ENCODE measurements around the gene CADM2. TPM values are rescaled to one million over a fixed set of nuclear protein-coding genes. Genes with fewer than 3 reads are reported as not detected.

The CADM2 gene
- total RNA-seq, 1 donor from 2014 or later = 4.0 TPM

GRCh38 chr3:85890043-85890555 lies 931.3 kb downstream of the CADM2 start:
- no peak for TF ChIP-seq CTCF (conservative IDR thresholded peaks at IDR 0.05)
- H3K36me3 Mint-ChIP-seq = no peaks in the 10 kb centered on the region
- no peaks in the 10 kb centered on the region for H3K4me1 Mint-ChIP-seq (ENCODE audit: unreplicated experiment)
- DNase-seq (ENCODE audit: extremely low spot score, unreplicated experiment) = no peak
- H3K27me3 Mint-ChIP-seq = no peaks in the 10 kb centered on the region
- H3K27ac Mint-ChIP-seq = no peak overlapping the region
- no peak overlapping the region for H3K4me3 Mint-ChIP-seq
- peaks cover 11% of the 10 kb centered on the region for H3K9me3 Mint-ChIP-seq

GRCh38 chr3:85903434-85903833 lies 944.6 kb downstream of the CADM2 start:
- no peaks in the 10 kb centered on the region for H3K4me1 Mint-ChIP-seq (ENCODE audit: unreplicated experiment)
- no peaks in the 10 kb centered on the region for H3K36me3 Mint-ChIP-seq
- H3K27ac Mint-ChIP-seq = no peak overlapping the region
- DNase-seq (ENCODE audit: extremely low spot score, unreplicated experiment) = no peak
- TF ChIP-seq CTCF (conservative IDR thresholded peaks at IDR 0.05) = no peak
- H3K9me3 Mint-ChIP-seq = no peaks in the 10 kb centered on the region
- no peaks in the 10 kb centered on the region for H3K27me3 Mint-ChIP-seq
- no peak overlapping the region for H3K4me3 Mint-ChIP-seq

GRCh38 chr3:85912980-85913379 lies 954.2 kb downstream of the CADM2 start:
- H3K36me3 Mint-ChIP-seq = no peaks in the 10 kb centered on the region
- no peak for TF ChIP-seq CTCF (conservative IDR thresholded peaks at IDR 0.05)
- no peak overlapping the region for H3K4me3 Mint-ChIP-seq

GRCh38 chr3:85922374-85922773 lies 963.6 kb downstream of the CADM2 start:
- TF ChIP-seq CTCF (conservative IDR thresholded peaks at IDR 0.05) = no peak
- Mint-ChIP-seq H3K27ac (no peak overlapping the region), H3K4me3 (no peak overlapping the region), H3K4me1 (ENCODE audit: unreplicated experiment) (no peaks in the 10 kb centered on the region), H3K27me3 (no peaks in the 10 kb centered on the region), H3K9me3 (no peaks in the 10 kb centered on the region), H3K36me3 (no peaks in the 10 kb centered on the region)
- DNase-seq (ENCODE audit: extremely low spot score, unreplicated experiment) = no peak

More at GRCh38 chr3:85912980-85913379, 954.2 kb downstream of the CADM2 start:
- no peak for DNase-seq (ENCODE audit: extremely low spot score, unreplicated experiment)
- Mint-ChIP-seq H3K4me1 (ENCODE audit: unreplicated experiment) (no peaks in the 10 kb centered on the region), H3K27me3 (no peaks in the 10 kb centered on the region), H3K27ac (no peak overlapping the region), H3K9me3 (no peaks in the 10 kb centered on the region)

- Mint-ChIP-seq H3K4me1 (ENCODE audit: unreplicated experiment) (no peaks in the 10 kb centered on the region), H3K36me3 (no peaks in the 10 kb centered on the region), H3K27me3 (no peaks in the 10 kb centered on the region), H3K9me3 (no peaks in the 10 kb centered on the region), H3K27ac (no peak overlapping the region), H3K4me3 (no peak overlapping the region)
- no peak for DNase-seq (ENCODE audit: extremely low spot score, unreplicated experiment)
- no peak for TF ChIP-seq CTCF (conservative IDR thresholded peaks at IDR 0.05)
Observed at GRCh38 chr3:85930718-85931117, 971.9 kb downstream of the CADM2 start.

- Mint-ChIP-seq H3K9me3 (no peaks in the 10 kb centered on the region), H3K36me3 (no peaks in the 10 kb centered on the region), H3K4me1 (ENCODE audit: unreplicated experiment) (no peaks in the 10 kb centered on the region), H3K27me3 (no peaks in the 10 kb centered on the region), H3K27ac (no peak overlapping the region), H3K4me3 (no peak overlapping the region)
- no peak for TF ChIP-seq CTCF (conservative IDR thresholded peaks at IDR 0.05)
- DNase-seq (ENCODE audit: extremely low spot score, unreplicated experiment) = no peak
Observed at GRCh38 chr3:85933326-85933725, 974.5 kb downstream of the CADM2 start.
